Ishikawa (cell line): ENCODE results near the gene UPP2.

Experiments used
- CEBPB ChIP-seq: IDR thresholded peaks from 2 replicates; pipeline ENCODE4 v1.6.1; 2012
- CREB1 ChIP-seq: IDR thresholded peaks from 2 replicates; pipeline ENCODE4 v1.6.1; 2012; ENCODE audit warnings: low read depth
- EP300 ChIP-seq: IDR thresholded peaks from 2 replicates; pipeline ENCODE4 v1.6.1; 2012; ENCODE audit warnings: borderline replicate concordance
- FOXM1 ChIP-seq: IDR thresholded peaks from 2 replicates; pipeline ENCODE4 v1.6.1; 2012; ENCODE audit warnings: low read depth, borderline replicate concordance
- MAX ChIP-seq: IDR thresholded peaks from 2 replicates; pipeline ENCODE4 v1.6.1; 2012
- NFIC ChIP-seq: IDR thresholded peaks from 2 replicates; pipeline ENCODE4 v1.6.1; 2012
- RAD21 ChIP-seq: IDR thresholded peaks from 2 replicates; pipeline ENCODE4 v1.6.1; 2012; ENCODE audit warnings: low read depth
- REST ChIP-seq: IDR thresholded peaks from 2 replicates; pipeline ENCODE4 v1.6.1; 2012; ENCODE audit warnings: low read depth, mild to moderate bottlenecking
- TAF1 ChIP-seq: IDR thresholded peaks from 2 replicates; pipeline ENCODE4 v1.6.1; 2012; ENCODE audit warnings: low read depth, mild to moderate bottlenecking
- TCF12 ChIP-seq: IDR thresholded peaks from 2 replicates; pipeline ENCODE4 v1.6.1; 2012; ENCODE audit warnings: low read depth
- TEAD4 ChIP-seq: IDR thresholded peaks from 2 replicates; pipeline ENCODE4 v1.6.1; 2012
- USF1 ChIP-seq: IDR thresholded peaks from 2 replicates; pipeline ENCODE4 v1.6.1; 2012
- YY1 ChIP-seq: IDR thresholded peaks from 2 replicates; pipeline ENCODE4 v1.6.1; 2012; ENCODE audit warnings: low read depth
- ZBTB7A ChIP-seq: IDR thresholded peaks from 2 replicates; pipeline ENCODE4 v1.6.1; 2012; ENCODE audit warnings: low read depth

UPP2 gene

GRCh38 chr2:158184001-158184400 lies 82.3 kb downstream of the UPP2 start:
- TF ChIP-seq REST = no peak
- no peak for TF ChIP-seq CREB1
- TF ChIP-seq FOXM1 = no peak
- 0 out of 2 replicates have a peak, but pooled peaks have one; percentile 3 for TF ChIP-seq NFIC
- TF ChIP-seq TEAD4 = no peak
- no peak for TF ChIP-seq USF1

- TF ChIP-seq CEBPB (no peak), EP300 (no peak), RAD21 (no peak), CREB1 (no peak), TCF12 (no peak), YY1 (no peak), FOXM1 (no peak), REST (no peak), ZBTB7A (no peak), NFIC (no peak), TAF1 (no peak), MAX (no peak), USF1 (no peak)
These were observed 83.1 kb downstream of the UPP2 start for GRCh38 chr2:158184556-158185343.
